ENCODE data around the gene ADCY4.

The ADCY4 gene

GRCh38 chr14:24296341-24297157 is 38.3 kb downstream of the ADCY4 start:
- peak; percentile 83 for DNase-seq (ENCODE audit: low spot score)

- no peak for DNase-seq (ENCODE audit: low spot score)
Measured at GRCh38 chr14:24293525-24293924, 41.3 kb downstream of the ADCY4 start.

GRCh38 chr14:24292118-24292807 is 42.6 kb downstream of the ADCY4 start:
- no peak for DNase-seq (ENCODE audit: low spot score)

DNA sequence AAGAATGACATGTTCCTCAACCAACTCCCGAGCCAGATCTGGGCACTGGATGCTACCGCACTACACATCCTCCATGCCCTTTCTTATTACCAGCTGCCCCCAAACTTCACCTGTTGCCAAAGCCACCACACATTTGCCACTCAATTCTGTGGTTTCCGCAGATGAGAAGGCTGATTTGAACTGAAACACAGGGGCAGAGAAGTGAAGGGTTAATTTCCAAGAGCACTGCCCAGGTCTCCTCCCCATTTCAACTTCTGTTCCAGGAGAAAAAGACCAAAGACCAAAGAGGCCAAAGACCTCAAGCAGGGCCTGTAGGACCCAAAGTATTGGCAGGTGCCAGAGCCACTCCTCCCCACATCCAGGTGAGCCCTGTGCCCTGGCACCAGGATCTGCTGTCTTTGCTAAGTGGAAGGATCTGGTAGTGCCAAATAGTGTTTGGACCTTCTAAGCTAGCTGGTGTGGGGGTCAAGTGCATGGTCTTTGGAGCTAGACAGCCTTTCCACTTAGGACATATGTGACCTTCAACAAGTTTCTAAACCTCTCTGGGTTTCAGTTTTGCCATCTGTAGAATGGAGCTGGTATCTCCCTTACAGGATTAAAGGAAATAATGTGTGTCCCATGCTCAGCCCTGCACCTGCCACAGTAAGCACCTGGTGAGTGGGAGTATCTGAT is 43.3 kb downstream of the ADCY4 start:
- no peak for DNase-seq (ENCODE audit: low spot score)

- DNase-seq (ENCODE audit: low spot score): no peak
Measured at GRCh38 chr14:24290746-24291145, 44.1 kb downstream of the ADCY4 start.

DNA sequence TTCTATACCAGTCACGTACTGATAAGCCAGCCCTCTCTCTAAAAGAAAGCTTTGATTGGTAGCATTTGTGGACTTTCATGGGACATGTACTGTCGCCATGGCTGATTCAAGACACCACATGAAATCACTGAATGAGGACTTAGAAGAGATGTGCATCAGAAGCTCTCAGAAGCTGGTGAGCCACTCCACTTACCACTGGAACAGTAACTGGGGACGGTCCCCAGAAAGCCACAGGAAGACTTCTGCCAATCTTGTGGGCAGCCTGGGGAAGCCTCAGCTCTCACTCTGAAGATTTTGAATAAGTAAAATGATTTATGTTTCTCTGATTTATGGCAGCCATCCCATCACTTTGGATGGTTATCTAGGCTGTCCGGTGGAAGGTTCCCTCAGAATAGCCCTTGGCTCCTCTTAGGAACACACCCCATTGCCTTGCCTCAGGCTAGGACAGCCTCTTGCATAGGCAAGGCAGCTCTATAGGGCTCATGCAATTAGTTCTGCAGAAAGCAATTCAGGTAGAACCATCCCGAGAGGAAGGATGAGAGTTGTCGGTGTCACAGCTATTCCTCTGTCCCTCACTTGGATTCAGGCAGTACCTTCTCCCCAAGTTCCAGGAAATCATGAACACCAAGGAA is 45.1 kb downstream of the ADCY4 start:
- DNase-seq (ENCODE audit: low spot score): no peak

GRCh38 chr14:24286996-24287395 is 47.9 kb downstream of the ADCY4 start:
- DNase-seq (ENCODE audit: low spot score): no peak

DNA sequence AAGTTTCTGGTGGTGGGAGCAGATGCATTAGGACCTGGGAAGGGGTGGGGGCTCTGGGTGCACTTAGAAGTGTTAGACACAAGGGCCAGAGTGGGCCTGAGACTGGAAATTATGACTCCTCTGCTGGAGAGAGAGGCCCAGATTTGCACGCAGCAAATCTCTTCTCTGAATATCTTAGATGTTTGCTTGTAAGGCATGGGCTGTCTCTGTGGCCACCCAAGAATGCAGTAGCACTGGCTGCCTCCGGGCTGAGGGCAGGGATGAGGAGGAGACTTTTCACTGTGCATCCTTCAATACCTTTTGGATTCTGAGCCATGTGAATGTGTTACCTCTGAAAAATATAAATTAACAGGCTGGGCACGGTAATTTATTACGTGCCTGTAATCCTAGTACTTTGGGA is 49.5 kb downstream of the ADCY4 start:
- DNase-seq (ENCODE audit: low spot score): no peak

GRCh38 chr14:24284501-24285035 is 50.3 kb downstream of the ADCY4 start:
- no peak for DNase-seq (ENCODE audit: low spot score)

- DNase-seq (ENCODE audit: low spot score): no peak
Measured at GRCh38 chr14:24283796-24284460, 50.9 kb downstream of the ADCY4 start.

DNA sequence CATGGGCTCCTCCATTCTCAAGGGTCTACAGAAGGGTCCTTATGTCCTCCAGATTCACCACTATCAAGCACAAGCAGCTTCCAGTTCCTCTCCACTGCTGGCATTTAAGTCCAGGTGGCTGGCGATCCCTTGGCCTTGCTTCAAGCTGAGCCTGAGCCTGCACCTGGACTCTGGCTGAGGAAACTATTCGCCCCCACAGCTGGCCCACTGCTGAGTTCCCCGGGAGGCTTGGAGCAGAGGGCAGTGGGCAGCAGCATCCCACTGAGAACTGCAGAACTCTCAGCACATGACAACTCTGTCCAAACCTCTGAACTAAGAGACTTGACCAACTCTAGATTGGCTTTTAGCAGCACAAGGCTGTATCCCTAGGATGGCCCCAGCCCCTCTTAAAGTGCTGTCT is 52.1 kb downstream of the ADCY4 start:
- DNase-seq (ENCODE audit: low spot score): no peak

- DNase-seq (ENCODE audit: low spot score): no peak
Measured at GRCh38 chr14:24281636-24282035, 53.2 kb downstream of the ADCY4 start.

DNA sequence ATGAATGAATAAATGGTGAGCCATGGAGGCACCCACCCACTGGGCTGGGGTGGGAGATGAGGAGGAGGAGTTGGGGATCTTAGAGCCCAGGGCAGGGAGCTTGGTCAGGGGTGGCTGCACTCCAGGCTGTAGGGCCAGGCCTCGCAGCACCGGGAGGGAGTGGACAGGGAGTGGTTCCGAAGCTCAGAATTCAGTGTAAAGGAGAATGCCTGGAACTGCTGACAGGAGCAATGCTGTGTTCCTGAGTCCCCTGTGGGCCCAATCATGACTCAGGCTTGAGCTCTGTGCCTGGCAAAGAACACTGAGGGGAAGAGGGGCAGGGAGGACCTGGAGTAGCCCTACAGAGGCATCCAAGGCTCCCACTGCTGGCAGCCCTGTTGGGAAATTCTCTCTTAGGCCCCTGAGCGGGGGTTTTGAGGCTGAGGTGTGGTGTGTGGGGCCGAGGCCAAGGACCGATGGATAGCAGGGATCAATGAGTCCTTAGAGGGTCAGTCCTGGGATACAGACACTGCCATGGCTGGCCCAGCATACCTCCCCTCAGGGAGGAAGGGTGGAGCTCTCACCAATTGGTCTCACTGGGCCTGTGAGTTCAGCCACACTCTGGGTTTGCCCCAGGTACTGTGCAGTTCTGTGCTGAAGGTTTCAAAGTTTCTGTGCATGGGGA is 53.9 kb downstream of the ADCY4 start:
- DNase-seq (ENCODE audit: low spot score): no peak

DNA sequence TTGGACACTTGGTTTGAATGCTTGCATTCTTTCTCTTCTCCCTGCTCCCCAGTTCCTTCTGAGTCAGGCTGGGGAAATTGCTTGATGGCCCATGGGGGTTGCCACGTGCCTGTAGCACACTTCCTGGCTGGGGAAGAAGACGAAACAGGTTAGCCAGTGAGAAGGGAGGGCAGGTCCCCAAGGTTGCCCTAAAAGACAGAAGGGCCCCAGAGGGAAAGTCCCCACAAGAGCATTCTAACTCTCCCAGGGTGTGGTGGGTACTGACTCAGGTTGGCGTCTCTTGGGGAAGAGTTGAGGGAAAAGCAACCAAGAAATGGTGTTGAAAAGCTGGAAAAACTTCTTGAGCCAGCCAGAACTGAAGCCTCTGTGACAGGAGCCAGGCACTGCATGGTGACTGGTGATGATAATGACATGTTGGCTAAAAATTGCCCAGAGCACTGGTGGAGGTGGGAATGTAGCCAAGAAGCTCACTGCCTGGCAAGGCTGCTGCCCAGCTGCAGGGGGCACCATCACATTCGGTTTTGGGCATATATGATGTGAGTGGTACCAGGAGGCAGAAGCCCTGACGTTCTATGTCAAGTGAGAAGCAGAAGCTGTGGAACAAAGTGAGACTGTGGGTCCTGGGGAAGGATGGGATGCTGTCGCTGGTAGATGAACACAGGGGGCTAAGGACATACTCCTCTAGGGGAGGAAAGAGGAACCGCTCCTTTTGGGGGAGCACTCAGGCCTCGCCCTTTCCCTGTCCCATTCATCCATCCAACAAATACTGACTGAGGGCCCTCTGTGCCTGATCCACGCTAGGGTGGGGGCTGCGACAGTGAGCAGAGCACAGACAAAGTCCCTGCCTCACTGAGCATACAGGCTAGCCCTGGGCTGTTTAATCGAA is 55.3 kb downstream of the ADCY4 start:
- DNase-seq (ENCODE audit: low spot score): peak; percentile 61

GRCh38 chr14:24278424-24278823 is 56.4 kb downstream of the ADCY4 start:
- no peak for DNase-seq (ENCODE audit: low spot score)

DNA sequence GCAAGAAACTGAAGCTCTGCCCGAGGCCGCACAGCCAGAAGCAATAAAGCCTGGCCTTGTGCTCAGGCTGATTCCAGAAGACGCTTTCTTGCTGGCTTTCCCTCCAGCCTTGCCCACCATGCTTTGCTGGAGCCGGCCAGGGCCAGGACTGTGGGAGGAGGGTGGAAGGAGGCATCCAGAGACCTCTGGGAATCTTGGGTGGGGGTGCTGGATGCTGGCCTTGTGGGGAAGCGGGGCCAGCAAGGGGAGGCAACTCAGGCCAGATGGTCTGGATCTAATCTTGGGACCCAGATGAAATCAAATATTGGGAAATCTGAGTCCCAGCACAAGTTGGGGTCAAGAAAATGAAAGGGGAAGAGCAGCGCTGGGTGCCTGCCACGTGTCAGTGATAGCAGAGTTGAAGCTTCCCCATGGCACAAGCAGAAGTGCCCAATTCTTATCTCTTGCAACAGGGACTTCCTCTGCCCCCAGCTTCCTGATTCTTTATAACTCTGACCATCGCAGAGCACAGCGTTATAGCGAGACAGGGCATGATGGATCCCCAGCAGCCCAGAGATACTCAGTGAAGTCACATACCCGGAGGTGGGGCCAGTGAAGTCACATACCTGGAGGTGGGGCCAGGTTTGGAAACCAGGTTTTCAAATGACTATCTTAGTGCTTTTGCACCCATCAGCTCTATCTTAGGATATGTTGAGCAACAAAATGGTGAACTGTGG is 57.1 kb downstream of the ADCY4 start:
- no peak for DNase-seq (ENCODE audit: low spot score)

DNA sequence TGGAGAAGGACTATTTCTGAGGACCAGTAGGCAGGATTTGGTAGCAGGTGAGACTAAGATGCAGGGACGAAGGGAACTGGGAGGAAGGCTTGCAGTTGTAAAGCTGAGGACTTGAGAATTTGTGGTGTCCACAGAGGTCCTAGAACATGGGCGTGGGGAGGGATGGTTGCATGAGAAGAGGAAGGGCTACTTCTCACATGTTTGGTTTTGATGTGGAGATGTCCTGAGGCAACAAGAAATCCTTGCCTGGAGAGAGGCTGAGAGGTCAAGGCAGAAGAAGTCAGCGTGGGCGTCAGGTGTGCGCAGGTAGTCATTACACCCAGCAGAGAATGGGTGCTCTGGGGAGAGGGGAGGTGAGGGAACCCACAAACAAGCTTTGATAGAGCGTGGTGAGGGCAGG is 57.8 kb downstream of the ADCY4 start:
- DNase-seq (ENCODE audit: low spot score): no peak

GRCh38 chr14:24274101-24274543 is 60.7 kb downstream of the ADCY4 start:
- peak; percentile 62 for DNase-seq (ENCODE audit: low spot score)

GRCh38 chr14:24273422-24273998 is 61.4 kb downstream of the ADCY4 start:
- no peak for DNase-seq (ENCODE audit: low spot score)

All from CD4-positive, alpha-beta T cell treated with Interleukin-15 for 4 hours (primary cell).